MM.1S (cell line): ENCODE results near the gene RCSD1.

Source experiments
- DNase-seq: peaks from one replicate; pipeline ENCODE4 v3.0.0-alpha.2; 2015
- H2AFZ ChIP-seq: fragments of 300-600 bp; sonication (generic); 2 replicates; pipeline ENCODE4 v1.6.0; 2016; ENCODE audit warnings: antibody characterized with exemption, low read length
- H3F3A ChIP-seq: fragments of 300-600 bp; sonication (generic); 2 replicates; pipeline ENCODE4 v1.6.1; 2016; ENCODE audit warnings: mild to moderate bottlenecking, antibody characterized with exemption, low read length, moderate library complexity, mixed read lengths; ENCODE audit not compliant: insufficient read depth
- H3K27ac ChIP-seq: fragments of 300-600 bp; sonication (generic); 2 replicates; pipeline ENCODE4 v1.5.1; 2016; ENCODE audit warnings: mild to moderate bottlenecking, low read length
- H3K27me3 ChIP-seq: fragments of 300-600 bp; sonication (generic); replicated peaks from 2 replicates; pipeline ENCODE4 v1.6.0; 2016; ENCODE audit warnings: low read length; ENCODE audit not compliant: insufficient read depth
- H3K36me3 ChIP-seq: fragments of 300-600 bp; sonication (generic); replicated peaks from 2 replicates; pipeline ENCODE4 v1.6.1; 2016; ENCODE audit warnings: mild to moderate bottlenecking, low read length, mixed read lengths; ENCODE audit not compliant: insufficient read depth
- H3K4me1 ChIP-seq: fragments of 300-600 bp; sonication (generic); 2 replicates; pipeline ENCODE4 v1.6.1; 2016; ENCODE audit warnings: low read length, mixed read lengths
- H3K4me2 ChIP-seq: fragments of 300-600 bp; sonication (generic); 2 replicates; pipeline ENCODE4 v1.6.0; 2016; ENCODE audit warnings: low read depth, low read length
- H3K4me3 ChIP-seq: fragments of 300-600 bp; sonication (generic); 2 replicates; pipeline ENCODE4 v1.5.1; 2016; ENCODE audit warnings: low read length, mixed read lengths
- H3K79me2 ChIP-seq: fragments of 300-600 bp; sonication (generic); 2 replicates; pipeline ENCODE4 v1.6.1; 2016; ENCODE audit warnings: mixed run types, low read length, mixed read lengths
- H3K9ac ChIP-seq: fragments of 300-600 bp; sonication (generic); 2 replicates; pipeline ENCODE4 v1.6.1; 2016; ENCODE audit warnings: low read length, mixed read lengths
- H3K9me2 ChIP-seq: fragments of 300-600 bp; sonication (generic); replicated peaks from 2 replicates; pipeline ENCODE4 v1.6.1; 2016; ENCODE audit warnings: mild to moderate bottlenecking, low read length, mixed read lengths; ENCODE audit not compliant: insufficient read depth
- H3K9me3 ChIP-seq: fragments of 300-600 bp; sonication (generic); replicated peaks from 2 replicates; pipeline ENCODE4 v1.6.1; 2016; ENCODE audit warnings: mild to moderate bottlenecking, low read length, mixed read lengths; ENCODE audit not compliant: insufficient read depth
- H4K20me1 ChIP-seq: fragments of 300-600 bp; sonication (generic); 2 replicates; pipeline ENCODE4 v1.6.1; 2016; ENCODE audit warnings: mild to moderate bottlenecking, low read length, moderate library complexity, mixed read lengths; ENCODE audit not compliant: insufficient read depth
- CTCF ChIP-seq: fragments of 300-600 bp; sonication (generic); IDR thresholded peaks from 2 replicates; pipeline ENCODE4 v1.5.1; 2016; ENCODE audit warnings: antibody characterized with exemption, low read length, mixed read lengths
- EZH2 ChIP-seq: fragments of 300-600 bp; sonication (generic); optimal IDR thresholded peaks from 2 replicates; pipeline ENCODE3; 2017; ENCODE audit warnings: low read depth, mild to moderate bottlenecking, antibody characterized with exemption, low read length, mixed read lengths
- EZH2phosphoT487 ChIP-seq: fragments of 300-600 bp; sonication (generic); IDR thresholded peaks from 2 replicates; pipeline ENCODE4 v1.6.1; 2018; ENCODE audit warnings: antibody characterized with exemption, low read length

Gene RCSD1

GRCh38 chr1:167747988-167748387 lies 118.0 kb downstream of the RCSD1 start:
- TF ChIP-seq EZH2 (no peak), CTCF (no peak), EZH2phosphoT487 (no peak)
- Histone ChIP-seq H3K9ac (no peak overlapping the region), H3K79me2 (no peaks in the 10 kb centered on the region; the same call in 1 of the 2 replicates), H3K4me2 (no peak overlapping the region), H3K4me1 (peaks cover 12% of the 10 kb centered on the region), H4K20me1 (no peaks in the 10 kb centered on the region), H3K27ac (no peak overlapping the region), H3K9me2 (no peaks in the 10 kb centered on the region), H3K9me3 (no peaks in the 10 kb centered on the region), H3K4me3 (no peak overlapping the region), H2AFZ (no peak overlapping the region), H3F3A (peaks cover 5% of the 10 kb centered on the region; the same call in 1 of the 2 replicates), H3K27me3 (no peaks in the 10 kb centered on the region), H3K36me3 (no peaks in the 10 kb centered on the region)
- DNase-seq = no peak

- no peak for DNase-seq
- H3K27ac ChIP-seq = no peak overlapping the region
- H3K9me2 ChIP-seq = no peaks in the 10 kb centered on the region
- H3K4me2 ChIP-seq = no peak overlapping the region
- no peaks in the 10 kb centered on the region for H3K9me3 ChIP-seq
- TF ChIP-seq CTCF (no peak), EZH2 (no peak), EZH2phosphoT487 (no peak)
- H3K36me3 ChIP-seq = no peaks in the 10 kb centered on the region
- peaks cover 9% of the 10 kb centered on the region; the same call in 1 of the 2 replicates for H3F3A ChIP-seq
- H3K9ac ChIP-seq = no peak overlapping the region
- no peaks in the 10 kb centered on the region; the same call in 1 of the 2 replicates for H3K79me2 ChIP-seq
- H3K4me3 ChIP-seq = no peak overlapping the region
- H3K4me1 ChIP-seq = peaks cover 12% of the 10 kb centered on the region
- H4K20me1 ChIP-seq = no peaks in the 10 kb centered on the region
- no peaks in the 10 kb centered on the region for H3K27me3 ChIP-seq
- H2AFZ ChIP-seq = no peak overlapping the region
Measured at GRCh38 chr1:167748906-167749305, 118.9 kb downstream of the RCSD1 start.

GRCh38 chr1:167749741-167750140 lies 119.7 kb downstream of the RCSD1 start:
- no peaks in the 10 kb centered on the region for H3K9me3 ChIP-seq
- H3K27me3 ChIP-seq = no peaks in the 10 kb centered on the region
- H3K4me2 ChIP-seq = no peak overlapping the region
- no peak overlapping the region for H3K4me3 ChIP-seq
- H2AFZ ChIP-seq = no peak overlapping the region
- no peaks in the 10 kb centered on the region for H4K20me1 ChIP-seq
- H3K79me2 ChIP-seq = peaks cover 4% of the 10 kb centered on the region; the same call in 1 of the 2 replicates
- no peak for DNase-seq
- peaks cover 9% of the 10 kb centered on the region; the same call in 1 of the 2 replicates for H3F3A ChIP-seq
- H3K36me3 ChIP-seq = no peaks in the 10 kb centered on the region
- H3K9ac ChIP-seq = no peak overlapping the region
- no peak overlapping the region for H3K27ac ChIP-seq
- TF ChIP-seq EZH2 (no peak), EZH2phosphoT487 (no peak), CTCF (no peak)
- no peaks in the 10 kb centered on the region for H3K9me2 ChIP-seq
- H3K4me1 ChIP-seq = peaks cover 12% of the 10 kb centered on the region
